ENCODE measurements around the gene RPL28.
"Not testable (repeated sequence)": the region's sequence is repeated elsewhere in the genome, so short reads cannot be mapped to it uniquely, and the experiment has no call there.

RPL28 gene

GRCh38 chr19:55418185-55418584, 32.5 kb downstream of the RPL28 start:
- FAIRE-seq: peak; percentile 54
- DNase-seq (ENCODE audit: insufficient read length, low spot score): no peak

- FAIRE-seq: no peak
Observed at GRCh38 chr19:55419103-55419502, 33.4 kb downstream of the RPL28 start.

GRCh38 chr19:55419624-55420236, 34.0 kb downstream of the RPL28 start:
- no peak for DNase-seq (ENCODE audit: insufficient read length, low spot score)

More at GRCh38 chr19:55419103-55419502, 33.4 kb downstream of the RPL28 start:
- no peak for DNase-seq (ENCODE audit: insufficient read length, low spot score)

GRCh38 chr19:55421281-55421680, 35.5 kb downstream of the RPL28 start:
- FAIRE-seq; DNase-seq (ENCODE audit: insufficient read length, low spot score): not testable (repeated sequence)

More at GRCh38 chr19:55419624-55420236, 34.0 kb downstream of the RPL28 start:
- no peak for FAIRE-seq

- no peak for FAIRE-seq
- no peak for DNase-seq (ENCODE audit: insufficient read length, low spot score)
Observed at GRCh38 chr19:55423225-55424005, 37.7 kb downstream of the RPL28 start.

GRCh38 chr19:55424518-55424917, 38.8 kb downstream of the RPL28 start:
- no peak for DNase-seq (ENCODE audit: insufficient read length, low spot score)
- no peak for FAIRE-seq

GRCh38 chr19:55426042-55426441, 40.3 kb downstream of the RPL28 start:
- DNase-seq (ENCODE audit: insufficient read length, low spot score) (no peak), FAIRE-seq (no peak)

- no peak for DNase-seq (ENCODE audit: insufficient read length, low spot score)
- FAIRE-seq: no peak
Observed at GRCh38 chr19:55431183-55431582, 45.5 kb downstream of the RPL28 start.

- FAIRE-seq (no peak), DNase-seq (ENCODE audit: insufficient read length, low spot score) (no peak)
Observed at GRCh38 chr19:55432241-55432959, 46.7 kb downstream of the RPL28 start.

- FAIRE-seq: no peak
- DNase-seq (ENCODE audit: insufficient read length, low spot score): no peak
Observed at GRCh38 chr19:55433292-55433691, 47.6 kb downstream of the RPL28 start.

GRCh38 chr19:55434356-55434919, 48.7 kb downstream of the RPL28 start:
- DNase-seq (ENCODE audit: insufficient read length, low spot score) (no peak), FAIRE-seq (peak; percentile 47)

GRCh38 chr19:55435020-55435419, 49.3 kb downstream of the RPL28 start:
- FAIRE-seq: no peak
- no peak for DNase-seq (ENCODE audit: insufficient read length, low spot score)

GRCh38 chr19:55436847-55437246, 51.1 kb downstream of the RPL28 start:
- DNase-seq (ENCODE audit: insufficient read length, low spot score): no peak
- no peak for FAIRE-seq

- FAIRE-seq (no peak), DNase-seq (ENCODE audit: insufficient read length, low spot score) (no peak)
Observed at GRCh38 chr19:55437410-55437809, 51.7 kb downstream of the RPL28 start.

GRCh38 chr19:55439052-55439451, 53.3 kb downstream of the RPL28 start:
- FAIRE-seq: no peak
- no peak for DNase-seq (ENCODE audit: insufficient read length, low spot score)

GRCh38 chr19:55440411-55441105, 54.8 kb downstream of the RPL28 start:
- DNase-seq (ENCODE audit: insufficient read length, low spot score): peak; percentile 78
- no peak for FAIRE-seq

- no peak for DNase-seq (ENCODE audit: insufficient read length, low spot score)
- no peak for FAIRE-seq
Observed at GRCh38 chr19:55441319-55441691, 55.6 kb downstream of the RPL28 start.

GRCh38 chr19:55441692-55442321, 56.1 kb downstream of the RPL28 start:
- FAIRE-seq: no peak
- DNase-seq (ENCODE audit: insufficient read length, low spot score): no peak

GRCh38 chr19:55442372-55442961, 56.7 kb downstream of the RPL28 start:
- FAIRE-seq: no peak
- no peak for DNase-seq (ENCODE audit: insufficient read length, low spot score)

All from GM19239 (cell line).